Cardiac fibroblast (primary cell): ENCODE results near the gene PRRC2B.
A peak's percentile ranks its signal among the peaks of the same experiment; 100 is the strongest.
"Not testable (repeated sequence)": the region's sequence is repeated elsewhere in the genome, so short reads cannot be mapped to it uniquely, and the experiment has no call there.

Source experiments
- DNase-seq, 2 donors: peaks; one replicate each; pipeline versions ENCODE4 v3.0.0 to v3.0.0-alpha.2; 2010; ENCODE audit warnings: low read depth in 2 of 2
- H3K4me3 ChIP-seq, 2 donors: replicated peaks in 1 of 2; 1 replicate in 1 of 2; 2 replicates in 1 of 2; pipeline ENCODE4 v1.5.1; 2011; ENCODE audit warnings: low read depth in 2 of 2, low read length in 2 of 2, mild to moderate bottlenecking in 2 of 2, moderate library complexity in 1 of 2
- CTCF ChIP-seq: IDR thresholded peaks from one replicate; pipeline ENCODE4 v1.5.1; 2011; ENCODE audit warnings: low read depth, mild to moderate bottlenecking, low read length, inconsistent platforms

Gene PRRC2B

GRCh38 chr9:131545786-131546335 lies 152.0 kb downstream of the PRRC2B start:
- TF ChIP-seq CTCF = no peak
- DNase-seq = no peak
- H3K4me3 ChIP-seq = no peak overlapping the region

DNA sequence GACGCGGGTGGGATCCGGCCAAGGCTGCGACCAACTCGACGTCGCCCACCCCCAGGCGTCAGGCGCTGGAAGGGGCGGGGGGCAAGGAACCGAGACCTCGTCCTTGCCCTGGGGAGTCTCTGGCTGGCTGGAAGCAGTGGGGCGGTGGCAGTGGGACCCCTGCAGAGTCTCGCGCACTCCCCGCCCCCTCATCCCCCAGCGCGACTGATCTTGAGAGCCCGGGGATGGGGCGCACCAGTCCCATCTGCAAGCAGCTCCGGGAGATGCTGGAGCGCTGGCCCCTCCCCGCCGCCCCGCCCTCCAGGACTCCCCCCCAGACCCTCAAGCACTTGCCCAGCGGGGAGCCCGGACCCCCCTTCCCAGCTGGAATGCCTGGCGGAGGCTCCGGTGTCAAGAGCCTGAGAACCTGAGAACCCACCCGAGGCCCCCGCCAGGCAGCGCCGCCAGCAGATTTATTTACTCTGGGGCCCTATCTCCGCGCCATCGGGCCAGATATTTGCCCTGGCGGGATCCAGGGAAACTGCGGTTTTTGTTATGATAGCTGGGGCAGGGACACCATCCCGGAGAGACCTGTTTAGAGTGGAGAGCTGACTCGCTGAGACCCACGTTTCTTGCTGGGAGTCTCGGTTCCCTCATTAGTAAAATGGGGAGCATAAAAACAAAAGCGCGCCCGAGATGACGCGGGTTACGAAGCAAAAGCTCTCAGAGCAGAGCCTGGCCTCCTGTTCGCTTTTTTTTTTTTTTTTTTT lies 152.6 kb downstream of the PRRC2B start:
- DNase-seq = no peak
- H3K4me3 ChIP-seq = peak overlapping the region; percentile 19 to 32
- TF ChIP-seq CTCF = peak; percentile 1

- DNase-seq, H3K4me3 ChIP-seq: not testable (repeated sequence)
Observed at GRCh38 chr9:131549186-131549585, 155.3 kb downstream of the PRRC2B start.
